ENCODE results near the gene ACIN1. TPM values are rescaled to one million over a fixed set of nuclear protein-coding genes. Genes with fewer than 3 reads are reported as not detected.
A peak's percentile ranks its signal among the peaks of the same experiment; 100 is the strongest.

The ACIN1 gene
- total and polyA plus RNA-seq, 9 of the 15 experiments (the other 6 are each of a cell fraction or from before 2014, with no cell fraction given), result 5.0 to 196 (median 129) TPM

- TF ChIP-seq CUX1 (CRISPR knock-in tag; IDR thresholded peaks at IDR 0.05), result no peak
- peak in 1 of 2 experiments; percentile 55; a peak in 1 of 4 replicates for TF ChIP-seq ETV6 (IDR thresholded peaks at IDR 0.05; ENCODE audit: borderline replicate concordance in 1 of 2, low read depth in 2 of 2, low read length in 1 of 2)
- TF ChIP-seq ETV6 (CRISPR knock-in tag; IDR thresholded peaks at IDR 0.05; ENCODE audit: borderline replicate concordance), result no peak
- no peak for TF ChIP-seq RNF219 (CRISPR knock-in tag; IDR thresholded peaks at IDR 0.05)
- TF ChIP-seq MITF (IDR thresholded peaks at IDR 0.05), result peak; percentile 59; the same call in 1 of the 2 replicates
- TF ChIP-seq ZC3H11A (IDR thresholded peaks at IDR 0.05; ENCODE audit: low read depth, low read length), result no peak
- TF ChIP-seq CAMTA2 (CRISPR knock-in tag; conservative IDR thresholded peaks at IDR 0.05), result no peak
- TF ChIP-seq DEAF1 (CRISPR knock-in tag; IDR thresholded peaks at IDR 0.05), result no peak
- no peak for TF ChIP-seq SNRNP70 (optimal IDR thresholded peaks at IDR 0.05; ENCODE audit: low read depth, low read length)
- TF ChIP-seq MBD1 (CRISPR knock-in tag; IDR thresholded peaks at IDR 0.05), result no peak
- TF ChIP-seq ZNF778 (CRISPR knock-in tag; IDR thresholded peaks at IDR 0.05), result no peak
- TF ChIP-seq SRSF9 (IDR thresholded peaks at IDR 0.05; ENCODE audit: borderline replicate concordance, low read depth, low read length), result no peak
Observed at GRCh38 chr14:23112359-23113178, 17.6 kb upstream of the ACIN1 start (continued).

All from K562 (cell line).